ENCODE measurements around the gene GPR153. TPM values are rescaled to one million over a fixed set of nuclear protein-coding genes. Genes with fewer than 3 reads are reported as not detected.

The GPR153 gene
- total and polyA plus RNA-seq, 2 of the 13 experiments (the other 11 are each of a cell fraction or from before 2014, with no cell fraction given) = 0.22 to 0.31 TPM

DNA sequence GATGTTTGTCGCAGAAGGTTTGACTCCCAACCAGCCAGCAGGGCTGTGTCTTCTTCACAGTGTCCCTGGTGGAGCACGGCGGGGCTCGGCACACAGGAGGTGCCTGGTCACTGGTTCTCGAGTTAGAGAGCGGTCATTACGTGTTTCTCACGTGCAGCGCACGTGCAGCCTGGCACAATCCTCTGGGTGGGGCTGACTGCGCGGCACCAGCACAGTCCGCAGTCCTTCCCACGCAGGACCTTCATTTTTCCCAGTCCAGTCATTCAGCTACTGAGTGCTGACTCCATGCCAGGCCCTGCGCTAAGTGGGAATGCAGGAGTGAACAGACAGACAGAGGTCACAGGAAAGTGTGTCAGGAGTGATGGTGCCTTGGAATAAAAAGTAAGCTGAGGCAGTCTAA, 46.2 kb upstream of the GPR153 start (continued):
- TF ChIP-seq ZNF766 (CRISPR knock-in tag; IDR thresholded peaks at IDR 0.05; ENCODE audit: borderline replicate concordance) (no peak), CSRNP1 (CRISPR knock-in tag; IDR thresholded peaks at IDR 0.05) (no peak)

DNA sequence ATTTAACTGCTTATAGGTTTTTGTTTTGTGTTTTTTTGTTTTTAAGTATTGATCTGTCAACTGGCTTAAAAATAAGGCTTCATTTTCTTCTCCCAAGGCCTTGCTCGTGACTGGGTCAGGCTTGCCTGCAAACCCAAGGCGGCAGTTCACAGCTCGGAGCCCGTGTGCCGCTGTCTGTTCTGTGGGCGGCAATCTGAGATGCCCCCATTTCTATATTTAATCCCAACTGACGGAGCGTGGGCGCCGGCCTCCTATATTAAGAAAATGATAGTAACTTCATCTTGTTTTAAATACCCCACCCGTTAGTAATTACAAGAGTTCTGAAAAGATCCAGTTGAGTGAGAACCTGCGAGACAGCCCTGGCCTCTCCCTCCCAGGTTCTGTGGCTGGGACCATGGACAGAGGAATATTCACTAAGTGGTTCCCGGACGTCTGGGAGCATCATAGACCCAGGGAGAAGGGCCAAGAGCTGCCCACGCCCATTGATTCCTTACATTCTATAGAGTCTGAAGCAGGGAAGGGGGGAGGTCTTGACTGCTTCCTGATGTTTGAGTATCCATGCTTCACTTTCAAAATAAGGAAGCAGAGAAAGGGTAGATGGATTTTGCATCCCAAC, 42.6 kb upstream of the GPR153 start:
- POLR2A ChIA-PET = no interaction called here
- FAIRE-seq = no peak
- intact Hi-C loops (cut with micrococcal nuclease; ENCODE audit: unreplicated experiment) = no loop called here
- H3K9me3 ChIP-seq (ENCODE audit: low read length) = no peaks in the 10 kb centered on the region
- ATAC-seq = no peak
- H3K9ac ChIP-seq (ENCODE audit: insufficient read depth, low read depth, low read length) = no peak overlapping the region
- H3K4me3 ChIP-seq (replicated peaks in 1 of 3; ENCODE audit: insufficient read depth in 1 of 3, low read depth in 2 of 3, low read length in 3 of 3) = no peak overlapping the region
- H3K27me3 ChIP-seq (ENCODE audit: control insufficient read depth in 1 of 2, insufficient read depth in 2 of 2, low read length in 2 of 2) = no peaks in the 10 kb centered on the region
- H3K79me2 ChIP-seq (ENCODE audit: insufficient read depth, low read length) = no peaks in the 10 kb centered on the region
- CTCF ChIA-PET (ENCODE audit: low intra/inter-chr PET ratio, low total read pairs) = no interaction called here
- H3K36me3 ChIP-seq (replicated peaks in 1 of 2; ENCODE audit: control insufficient read depth in 1 of 2, insufficient read depth in 2 of 2, low read length in 2 of 2) = peaks cover 2 to 4% of the 10 kb centered on the region in 2 experiments; a peak in 2 of 5 replicates
- H3K27ac ChIP-seq (ENCODE audit: extremely low read length, insufficient read depth, low read length) = no peak overlapping the region
- no peak overlapping the region for H3K4me2 ChIP-seq (ENCODE audit: low read depth, low read length)
- WGBS (ENCODE audit: low lambda C conversion rate) = 98% methylated on average over 15 of the region's 15 CpGs
- in situ Hi-C loops (cut with HindIII; ENCODE audit: extremely low pct_ligation_motif_present, low pct_unique_long_range_greater_than_20kb) = no loop called here
- DNase-seq (ENCODE audit: low spot score) = no peak
- no TSS peak for BruUV-seq (replicated peaks)
- no peak overlapping the region for H2AFZ ChIP-seq (ENCODE audit: low read length)
- no peaks in the 10 kb centered on the region for H3K4me1 ChIP-seq (ENCODE audit: insufficient read depth, low read length)
- TF ChIP-seq GTF2F1 (IDR thresholded peaks at IDR 0.05; ENCODE audit: low read length) (no peak), NONO (IDR thresholded peaks at IDR 0.05) (no peak), NONO (CRISPR knock-in tag; conservative IDR thresholded peaks at IDR 0.05) (no peak), SAP130 (CRISPR knock-in tag; IDR thresholded peaks at IDR 0.05; ENCODE audit: low read depth) (no peak), EEA1 (CRISPR knock-in tag; IDR thresholded peaks at IDR 0.05; ENCODE audit: borderline replicate concordance) (no peak), FOSL1 (CRISPR knock-in tag; IDR thresholded peaks at IDR 0.05; ENCODE audit: borderline replicate concordance) (no peak), ZNF230 (CRISPR knock-in tag; IDR thresholded peaks at IDR 0.05) (no peak)
- no peaks in the 10 kb centered on the region for H4K20me1 ChIP-seq (ENCODE audit: insufficient read depth, low read length)

Measured in HepG2 (cell line).